Astrocyte (in vitro differentiated cells and primary cell): Measurements from ENCODE around the gene BAG3. TPM values are rescaled to one million over a fixed set of nuclear protein-coding genes. Genes with fewer than 3 reads are reported as not detected.

Experiments
- DNase-seq: peaks from one replicate; pipeline ENCODE4 v3.0.0-alpha.2; 2010; ENCODE audit warnings: low read depth
- FAIRE-seq: peaks from 2 replicates; lab custom pipeline; 2011; peaks lifted over from hg19 to GRCh38; lab: Jason Lieb, UNC
- H2AFZ ChIP-seq: 2 replicates; pipeline ENCODE4 v1.6.0; 2012; ENCODE audit warnings: low read depth, low read length, inconsistent platforms
- H3K27ac ChIP-seq: 2 replicates; pipeline ENCODE4 v1.5.1; 2011; ENCODE audit warnings: low read depth, low read length, inconsistent platforms
- H3K27me3 ChIP-seq: 2 replicates; pipeline ENCODE4 v1.6.0; 2011; ENCODE audit warnings: low read length, inconsistent platforms; ENCODE audit not compliant: insufficient read depth
- H3K36me3 ChIP-seq: 2 replicates; pipeline ENCODE4 v1.5.1; 2011; ENCODE audit warnings: low read length, inconsistent platforms; ENCODE audit not compliant: insufficient read depth
- H3K4me1 ChIP-seq: 2 replicates; pipeline ENCODE4 v1.5.1; 2011; ENCODE audit warnings: low read length, inconsistent platforms; ENCODE audit not compliant: insufficient read depth
- H3K4me2 ChIP-seq: 2 replicates; pipeline ENCODE4 v1.6.0; 2012; ENCODE audit warnings: low read length, inconsistent platforms
- H3K4me3 ChIP-seq: 2 replicates; pipeline ENCODE4 v1.5.1; 2011; ENCODE audit warnings: low read depth, mild to moderate bottlenecking, low read length, inconsistent platforms; ENCODE audit not compliant: insufficient read depth
- H3K79me2 ChIP-seq: 2 replicates; pipeline ENCODE4 v1.6.0; 2012; ENCODE audit warnings: mild to moderate bottlenecking, low read length, inconsistent platforms; ENCODE audit not compliant: insufficient read depth
- H3K9ac ChIP-seq: 2 replicates; pipeline ENCODE4 v1.6.0; 2012; ENCODE audit warnings: mild to moderate bottlenecking, low read length, inconsistent platforms
- H3K9me3 ChIP-seq: 2 replicates; pipeline ENCODE4 v1.5.1; 2012; ENCODE audit warnings: low read depth, mild to moderate bottlenecking, low read length, inconsistent platforms; ENCODE audit not compliant: insufficient read depth
- H4K20me1 ChIP-seq: 2 replicates; pipeline ENCODE4 v1.6.0; 2012; ENCODE audit warnings: low read length, inconsistent platforms; ENCODE audit not compliant: insufficient read depth
- H3K27ac Mint-ChIP-seq: one replicate; pipeline ENCODE4 v1.8.0; 2021; ENCODE audit warnings: mild to moderate bottlenecking, mixed read lengths; ENCODE audit not compliant: unreplicated experiment
- H3K27me3 Mint-ChIP-seq: one replicate; pipeline ENCODE4 v1.8.0; 2021; ENCODE audit warnings: low read depth, mixed read lengths; ENCODE audit not compliant: unreplicated experiment
- H3K36me3 Mint-ChIP-seq: one replicate; pipeline ENCODE4 v1.8.0; 2021; ENCODE audit warnings: low read depth, mixed read lengths; ENCODE audit not compliant: unreplicated experiment
- H3K4me1 Mint-ChIP-seq: one replicate; pipeline ENCODE4 v1.8.0; 2021; ENCODE audit warnings: low read depth, mixed read lengths; ENCODE audit not compliant: unreplicated experiment
- H3K4me3 Mint-ChIP-seq: one replicate; pipeline ENCODE4 v1.8.0; 2021; ENCODE audit warnings: mild to moderate bottlenecking, moderate library complexity, mixed read lengths; ENCODE audit not compliant: unreplicated experiment
- H3K9me3 Mint-ChIP-seq: one replicate; pipeline ENCODE4 v1.8.0; 2021; ENCODE audit warnings: mild to moderate bottlenecking, mixed read lengths; ENCODE audit not compliant: unreplicated experiment
- CTCF ChIP-seq: IDR thresholded peaks from 2 replicates; pipeline ENCODE4 v1.5.1; 2011; ENCODE audit warnings: low read depth, mild to moderate bottlenecking, inconsistent platforms, low read length, moderate library complexity; ENCODE audit not compliant: insufficient read depth
- EZH2 ChIP-seq: IDR thresholded peaks from 2 replicates; pipeline ENCODE4 v1.6.1; 2012; ENCODE audit warnings: mild to moderate bottlenecking, low read length, inconsistent platforms; ENCODE audit not compliant: insufficient read depth
- total RNA-seq: library from RNA; stranded (reverse); gene quantifications from 2 replicates; pipeline ENCODE4 v1.2.1, GENCODE V29; 2021

The BAG3 gene
- total RNA-seq, 1 donor from 2014 or later, result 71.6 TPM

- Histone ChIP-seq H3K9ac (peak overlapping the region; percentile 97), H3K9me3 (no peaks in the 10 kb centered on the region), H3K27ac (peak overlapping the region; percentile 94), H4K20me1 (peaks cover 61% of the 10 kb centered on the region), H3K36me3 (peaks cover 3% of the 10 kb centered on the region), H3K79me2 (peaks cover 70% of the 10 kb centered on the region), H3K4me3 (peak overlapping the region; percentile 91), H3K4me2 (peak overlapping the region; percentile 82), H2AFZ (no peak overlapping the region), H3K4me1 (peaks cover 51% of the 10 kb centered on the region), H3K27me3 (no peaks in the 10 kb centered on the region)
- Mint-ChIP-seq H3K36me3 (peaks cover 6% of the 10 kb centered on the region), H3K9me3 (no peaks in the 10 kb centered on the region), H3K4me1 (peaks cover 44% of the 10 kb centered on the region), H3K27ac (no peak overlapping the region), H3K27me3 (no peaks in the 10 kb centered on the region), H3K4me3 (peak overlapping the region; percentile 87)
- FAIRE-seq (peak; percentile 17), DNase-seq (no peak)
- TF ChIP-seq EZH2 (no peak), CTCF (no peak)
These were observed 2.0 kb downstream of the BAG3 start for GRCh38 chr10:119653209-119653608.

GRCh38 chr10:119653916-119654315 is 2.7 kb downstream of the BAG3 start:
- H3K27me3 Mint-ChIP-seq, result no peaks in the 10 kb centered on the region
- H3K4me1 ChIP-seq, result peaks cover 58% of the 10 kb centered on the region
- DNase-seq (no peak), FAIRE-seq (no peak)
- peaks cover 77% of the 10 kb centered on the region for H3K79me2 ChIP-seq
- no peak overlapping the region for H3K27ac Mint-ChIP-seq
- H3K4me1 Mint-ChIP-seq, result peaks cover 50% of the 10 kb centered on the region
- no peaks in the 10 kb centered on the region for H3K9me3 Mint-ChIP-seq
- peak overlapping the region; percentile 97 for H3K9ac ChIP-seq
- no peaks in the 10 kb centered on the region for H3K9me3 ChIP-seq
- H3K27ac ChIP-seq, result no peak overlapping the region
- TF ChIP-seq EZH2 (no peak), CTCF (no peak)
- peaks cover 10% of the 10 kb centered on the region for H3K36me3 Mint-ChIP-seq
- H3K4me3 Mint-ChIP-seq, result peak overlapping the region; percentile 87
- H3K27me3 ChIP-seq, result no peaks in the 10 kb centered on the region
- H4K20me1 ChIP-seq, result peaks cover 68% of the 10 kb centered on the region
- H3K4me2 ChIP-seq, result peak overlapping the region; percentile 82
- no peak overlapping the region for H2AFZ ChIP-seq
- H3K36me3 ChIP-seq, result peaks cover 3% of the 10 kb centered on the region
- peak overlapping the region; percentile 91 for H3K4me3 ChIP-seq

- peaks cover 83% of the 10 kb centered on the region for H3K79me2 ChIP-seq
- Mint-ChIP-seq H3K27ac (no peak overlapping the region), H3K9me3 (no peaks in the 10 kb centered on the region), H3K27me3 (no peaks in the 10 kb centered on the region), H3K4me3 (no peak overlapping the region), H3K36me3 (peaks cover 10% of the 10 kb centered on the region), H3K4me1 (peaks cover 56% of the 10 kb centered on the region)
- TF ChIP-seq CTCF (no peak), EZH2 (no peak)
- H3K4me1 ChIP-seq, result peaks cover 64% of the 10 kb centered on the region
- peak overlapping the region; percentile 57 for H3K9ac ChIP-seq
- peaks cover 75% of the 10 kb centered on the region for H4K20me1 ChIP-seq
- H2AFZ ChIP-seq, result no peak overlapping the region
- H3K4me2 ChIP-seq, result peak overlapping the region; percentile 82
- H3K9me3 ChIP-seq, result no peaks in the 10 kb centered on the region
- FAIRE-seq (no peak), DNase-seq (no peak)
- peak overlapping the region; percentile 91 for H3K4me3 ChIP-seq
- peak overlapping the region; percentile 74 for H3K27ac ChIP-seq
- no peaks in the 10 kb centered on the region for H3K27me3 ChIP-seq
- peaks cover 3% of the 10 kb centered on the region for H3K36me3 ChIP-seq
These were observed 3.4 kb downstream of the BAG3 start for GRCh38 chr10:119654540-119654939.
